Ectodermal cell (in vitro differentiated cells): ENCODE measurements around the gene GOLGA8N.
"Not testable (repeated sequence)": the region's sequence is repeated elsewhere in the genome, so short reads cannot be mapped to it uniquely, and the experiment has no call there.

Source experiments
- H3K27ac ChIP-seq: 2 replicates; pipeline ENCODE4 v1.7.0; 2013; ENCODE audit warnings: mild to moderate bottlenecking, low read depth, low read length; ENCODE audit not compliant: insufficient read depth, poor library complexity, severe bottlenecking
- H3K27me3 ChIP-seq: 2 replicates; pipeline ENCODE4 v1.7.0; 2013; ENCODE audit warnings: mild to moderate bottlenecking, low read length; ENCODE audit not compliant: insufficient read depth, control insufficient read depth, poor library complexity, severe bottlenecking
- H3K36me3 ChIP-seq: one replicate; pipeline ENCODE4 v1.7.0; 2013; ENCODE audit warnings: low read length; ENCODE audit not compliant: control insufficient read depth, insufficient read depth
- H3K4me1 ChIP-seq: one replicate; pipeline ENCODE4 v1.7.0; 2013; ENCODE audit warnings: low read length; ENCODE audit not compliant: control insufficient read depth, insufficient read depth
- H3K4me3 ChIP-seq: 2 replicates; pipeline ENCODE4 v1.7.0; 2013; ENCODE audit warnings: low read depth, low read length, control low read depth; ENCODE audit not compliant: insufficient read depth
- H3K9me3 ChIP-seq: 2 replicates; pipeline ENCODE4 v1.7.0; 2013; ENCODE audit warnings: mild to moderate bottlenecking, low read length, moderate library complexity; ENCODE audit not compliant: control insufficient read depth
- WGBS, 2 experiments: methylation state at CpG; one replicate each; pipeline ENCODE4 v1.1.7; 2013; ENCODE audit warnings: missing lambda C conversion rate in 2 of 2; 5-methylcytosine and 5-hydroxymethylcytosine counted together

Gene GOLGA8N

GRCh38 chr15:32615051-32615870, 22.0 kb downstream of the GOLGA8N start, which contains the start of gene ARHGAP11A:
Gene ARHGAP11A, plus strand, starts transcription at chr15:32615504. Its CDS starts 708 bp downstream, at chr15:32616212.
- not testable (repeated sequence) for H3K9me3 ChIP-seq, H3K27me3 ChIP-seq
- 0 to 1% methylated on average over 21 to 27 of the region's 43 CpGs for whole genome bisulfite sequencing, 2 experiments

GRCh38 chr15:32615871-32616426, 22.7 kb downstream of the GOLGA8N start:
- H3K36me3 ChIP-seq, H3K4me1 ChIP-seq, H3K9me3 ChIP-seq, H3K27me3 ChIP-seq, H3K27ac ChIP-seq: not testable (repeated sequence)
- WGBS, 2 experiments = 1 to 2% methylated on average over 11 to 13 of the region's 24 CpGs
- peak overlapping the region; percentile 58 for H3K4me3 ChIP-seq

More at GRCh38 chr15:32615051-32615870, 22.0 kb downstream of the GOLGA8N start, which contains the start of gene ARHGAP11A:
- Histone ChIP-seq H3K27ac (peak within 1 kb of the TSS; percentile 82), H3K4me3 (peak within 1 kb of the TSS; percentile 58)
- H3K36me3 ChIP-seq, H3K4me1 ChIP-seq: not testable (repeated sequence)

- H3K27me3 ChIP-seq = no peaks in the 10 kb centered on the region
These were observed 43.2 kb downstream of the GOLGA8N start for GRCh38 chr15:32636410-32636809.

GRCh38 chr15:32636908-32637567, 43.8 kb downstream of the GOLGA8N start:
- Histone ChIP-seq H3K4me3 (no peak overlapping the region), H3K4me1 (no peaks in the 10 kb centered on the region), H3K27ac (no peak overlapping the region), H3K9me3 (no peaks in the 10 kb centered on the region), H3K36me3 (peaks cover 40% of the 10 kb centered on the region), H3K27me3 (no peaks in the 10 kb centered on the region)
- WGBS, 2 experiments = 96 to 98% methylated on average over 8 of the region's 8 CpGs

More at GRCh38 chr15:32636410-32636809, 43.2 kb downstream of the GOLGA8N start:
- H3K27ac ChIP-seq = no peak overlapping the region
- H3K4me3 ChIP-seq = no peak overlapping the region
- peaks cover 40% of the 10 kb centered on the region for H3K36me3 ChIP-seq
- no peaks in the 10 kb centered on the region for H3K9me3 ChIP-seq
- no peaks in the 10 kb centered on the region for H3K4me1 ChIP-seq
- 90 to 96% methylated on average over 3 of the region's 3 CpGs for WGBS, 2 experiments

- Histone ChIP-seq H3K4me1 (peaks cover 1% of the 10 kb centered on the region), H3K27me3 (no peaks in the 10 kb centered on the region), H3K27ac (no peak overlapping the region), H3K36me3 (peaks cover 40% of the 10 kb centered on the region), H3K9me3 (no peaks in the 10 kb centered on the region), H3K4me3 (no peak overlapping the region)
- 83% methylated on average over 1 of the region's 1 CpG; no CpG with 5 or more reads in 1 of the 2 experiments for WGBS, 2 experiments
These were observed 44.4 kb downstream of the GOLGA8N start for GRCh38 chr15:32637704-32638103.

- 13 to 15% methylated on average over 22 of the region's 22 CpGs for WGBS, 2 experiments
- peak within 1 kb of the TSS; percentile 39 for H3K4me3 ChIP-seq
- H3K36me3 ChIP-seq = peaks cover 10% of the 10 kb centered on the region
- no peaks in the 10 kb centered on the region for H3K27me3 ChIP-seq
- peak within 1 kb of the TSS; percentile 8 for H3K27ac ChIP-seq
- no peaks in the 10 kb centered on the region for H3K9me3 ChIP-seq
- peaks cover 5% of the 10 kb centered on the region for H3K4me1 ChIP-seq
These were observed 48.3 kb downstream of the GOLGA8N start, which contains the start of gene SCG5 for GRCh38 chr15:32641517-32642059. Gene SCG5, plus strand, starts transcription at chr15:32641710. Its CDS starts 1,883 bp downstream, at chr15:32643593.

GRCh38 chr15:32642667-32643435, 49.6 kb downstream of the GOLGA8N start:
- Histone ChIP-seq H3K36me3 (no peaks in the 10 kb centered on the region), H3K27ac (no peak overlapping the region), H3K27me3 (no peaks in the 10 kb centered on the region), H3K4me3 (no peak overlapping the region), H3K9me3 (no peaks in the 10 kb centered on the region), H3K4me1 (peaks cover 5% of the 10 kb centered on the region)
- 42% methylated on average over 5 of the region's 5 CpGs for WGBS, 2 experiments

GRCh38 chr15:32643907-32644445, 50.7 kb downstream of the GOLGA8N start:
- Histone ChIP-seq H3K4me3 (no peak overlapping the region), H3K4me1 (peaks cover 5% of the 10 kb centered on the region), H3K27me3 (no peaks in the 10 kb centered on the region), H3K36me3 (no peaks in the 10 kb centered on the region), H3K9me3 (no peaks in the 10 kb centered on the region), H3K27ac (no peak overlapping the region)
- 100% methylated on average over 1 of the region's 1 CpG; no CpG with 5 or more reads in 1 of the 2 experiments for WGBS, 2 experiments

- Histone ChIP-seq H3K4me3 (no peak overlapping the region), H3K27me3 (no peaks in the 10 kb centered on the region), H3K9me3 (no peaks in the 10 kb centered on the region), H3K27ac (no peak overlapping the region), H3K36me3 (no peaks in the 10 kb centered on the region), H3K4me1 (peaks cover 5% of the 10 kb centered on the region)
- 68 to 87% methylated on average over 3 to 5 of the region's 5 CpGs for WGBS, 2 experiments
These were observed 53.0 kb downstream of the GOLGA8N start for GRCh38 chr15:32646291-32646690.
